ENCODE results near the gene ZER1.

ZER1 gene

DNA sequence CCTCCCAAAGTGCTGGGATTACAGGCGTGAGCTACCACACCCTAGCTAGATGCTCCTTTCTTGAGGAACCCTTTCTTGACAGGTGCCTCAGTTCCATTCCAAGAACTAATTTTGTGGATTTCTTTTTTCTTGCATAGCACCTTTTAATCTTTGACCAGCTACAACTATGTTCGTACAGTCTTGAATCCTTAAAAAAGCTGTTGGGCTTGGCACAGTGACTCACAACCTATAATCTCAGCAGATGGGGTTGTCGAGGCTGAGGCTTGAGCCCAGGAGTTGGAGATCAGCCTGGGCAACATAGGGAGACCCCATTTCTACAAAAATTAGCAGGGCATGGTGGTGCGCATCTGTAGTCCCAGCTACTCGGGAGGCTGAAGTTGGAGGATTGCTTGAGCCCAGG, 1.3 kb upstream of the ZER1 start:
- no peak overlapping the region for H3K4me3 ChIP-seq (ENCODE audit: low read length)
- no peak for TF ChIP-seq ZNF274 (IDR thresholded peaks at IDR 0.05; ENCODE audit: low read depth, low read length)

DNA sequence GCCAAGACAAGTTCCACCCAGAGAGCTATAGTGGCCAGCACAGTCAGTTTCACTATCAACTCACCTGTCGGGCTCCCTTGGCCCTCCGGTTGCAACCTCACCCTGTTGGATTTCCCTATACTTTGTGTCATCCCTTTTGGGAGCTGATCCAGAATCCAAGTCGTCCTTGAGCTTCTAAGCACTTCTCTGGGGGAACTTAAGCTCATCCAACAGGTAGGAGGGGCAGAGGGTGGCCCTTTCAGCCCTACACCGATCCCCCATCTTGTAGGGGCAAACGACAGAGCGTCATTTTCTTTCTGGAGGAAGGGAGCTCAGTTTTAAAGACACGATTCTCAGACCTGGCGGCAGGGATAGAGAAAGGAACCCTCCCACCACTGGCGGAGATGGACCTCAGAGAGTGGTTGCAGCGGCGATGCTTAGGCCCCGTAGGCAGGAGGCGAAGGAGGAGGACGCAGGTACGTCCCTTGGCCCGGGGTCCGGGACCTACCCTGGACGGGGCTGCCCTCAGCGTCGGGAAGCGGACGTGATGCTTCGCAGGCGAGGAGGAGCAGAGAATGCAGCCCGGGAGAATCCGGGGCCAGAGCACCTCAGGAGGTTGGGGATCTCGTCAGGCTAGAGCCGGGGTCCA, 519 bp downstream of the ZER1 start:
- TF ChIP-seq ZNF274 (IDR thresholded peaks at IDR 0.05; ENCODE audit: low read depth, low read length): no peak
- peak overlapping the region; percentile 90 for H3K4me3 ChIP-seq (ENCODE audit: low read length)

DNA sequence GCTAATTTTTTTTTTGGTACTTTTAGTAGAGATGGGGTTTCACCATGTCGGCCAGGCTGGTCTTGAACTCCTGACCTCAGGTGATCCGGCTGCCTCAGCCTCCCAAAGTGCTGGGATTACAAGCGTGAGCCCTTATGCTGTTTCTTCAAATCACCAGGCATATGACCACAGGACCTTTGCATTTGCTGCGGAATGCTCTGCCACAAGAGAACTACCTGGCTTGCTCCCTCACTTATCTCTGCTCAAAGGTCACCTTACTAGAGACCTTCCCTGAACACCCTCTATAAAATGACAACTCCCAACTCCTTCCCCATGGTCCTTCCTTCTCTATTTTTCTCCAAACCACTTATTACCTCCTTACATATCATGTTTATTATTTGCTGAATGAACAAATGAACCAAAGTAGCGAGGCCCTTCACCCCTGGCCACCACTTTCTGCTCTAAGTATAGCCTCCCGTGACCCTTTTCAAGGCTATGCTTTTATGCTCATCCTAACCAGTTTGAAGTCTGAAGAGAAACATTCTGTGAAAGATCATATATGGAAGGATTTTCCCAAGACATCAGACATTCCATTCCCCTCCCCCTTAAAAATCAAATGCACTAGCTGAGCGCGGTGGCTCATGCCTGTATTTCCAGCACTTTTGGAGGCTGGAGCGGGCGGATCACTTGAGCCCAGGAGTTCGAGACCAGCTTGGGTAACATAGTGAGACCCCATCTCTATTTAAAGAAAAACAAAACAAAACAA, 1.3 kb downstream of the ZER1 start:
- TF ChIP-seq ZNF274 (IDR thresholded peaks at IDR 0.05; ENCODE audit: low read depth, low read length): no peak
- H3K4me3 ChIP-seq (ENCODE audit: low read length): peak overlapping the region; percentile 90

DNA sequence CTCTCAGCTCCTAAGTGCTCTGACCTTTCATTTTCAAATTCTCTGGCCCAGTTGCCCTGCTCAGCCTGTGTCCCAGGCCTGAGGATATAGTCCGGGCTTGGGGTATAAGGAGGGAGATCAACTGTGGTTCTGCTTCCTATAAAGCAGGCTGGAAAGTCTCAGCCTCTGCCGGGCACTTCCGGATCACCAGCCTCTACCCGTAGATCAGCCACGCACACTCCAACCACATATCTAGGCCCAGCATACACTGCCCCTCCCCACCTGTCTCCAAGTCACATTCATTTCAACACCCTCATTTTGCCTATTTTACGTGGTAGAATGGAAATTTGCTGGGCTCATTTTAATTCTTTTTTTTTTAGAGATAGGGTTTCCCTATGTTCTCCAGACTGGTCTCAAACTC, 3.1 kb downstream of the ZER1 start:
- TF ChIP-seq ZNF274 (IDR thresholded peaks at IDR 0.05; ENCODE audit: low read depth, low read length): no peak
- no peak overlapping the region for H3K4me3 ChIP-seq (ENCODE audit: low read length)

DNA sequence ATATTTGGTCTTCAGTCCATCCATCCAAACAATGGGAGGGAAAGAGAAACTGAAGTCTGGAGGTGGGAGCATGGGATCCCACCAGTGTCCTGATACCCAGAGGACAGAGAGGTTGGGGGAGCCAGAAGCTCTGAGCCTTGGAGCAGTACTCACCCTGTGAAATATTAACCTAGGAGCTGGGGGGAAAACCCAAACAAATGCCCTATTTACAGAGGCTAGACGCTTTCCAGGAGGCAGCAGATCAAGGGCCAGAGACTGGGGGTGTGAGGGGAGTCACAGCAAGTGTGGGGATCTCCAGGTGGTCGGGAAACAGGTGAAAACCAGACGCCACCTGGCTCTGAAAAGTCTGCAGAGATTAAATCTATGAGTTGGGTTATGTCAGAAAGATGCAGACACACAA, 6.2 kb downstream of the ZER1 start:
- TF ChIP-seq ZNF274 (IDR thresholded peaks at IDR 0.05; ENCODE audit: low read depth, low read length): no peak
- H3K4me3 ChIP-seq (ENCODE audit: low read length): no peak overlapping the region

DNA sequence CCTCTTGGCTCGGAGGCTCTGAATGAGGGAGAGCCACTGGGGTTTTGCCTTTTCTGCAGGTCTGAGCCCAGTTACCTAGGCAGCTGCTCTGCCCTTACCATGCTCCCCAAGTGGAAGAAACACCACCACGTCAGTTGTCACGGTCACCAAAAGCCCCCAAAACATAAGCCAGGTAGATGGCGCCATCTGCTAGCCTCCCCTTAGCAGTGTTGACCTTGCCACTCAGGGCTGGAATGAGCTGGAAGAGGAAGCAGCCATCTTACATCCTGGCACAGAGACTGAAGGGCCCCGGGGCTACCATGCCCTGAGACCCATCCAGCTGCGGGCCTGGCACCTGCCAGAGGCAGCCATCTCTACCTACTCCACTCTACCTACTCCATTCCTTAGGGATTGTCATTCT, 7.4 kb downstream of the ZER1 start:
- H3K4me3 ChIP-seq (ENCODE audit: low read length): no peak overlapping the region
- no peak for TF ChIP-seq ZNF274 (IDR thresholded peaks at IDR 0.05; ENCODE audit: low read depth, low read length)

DNA sequence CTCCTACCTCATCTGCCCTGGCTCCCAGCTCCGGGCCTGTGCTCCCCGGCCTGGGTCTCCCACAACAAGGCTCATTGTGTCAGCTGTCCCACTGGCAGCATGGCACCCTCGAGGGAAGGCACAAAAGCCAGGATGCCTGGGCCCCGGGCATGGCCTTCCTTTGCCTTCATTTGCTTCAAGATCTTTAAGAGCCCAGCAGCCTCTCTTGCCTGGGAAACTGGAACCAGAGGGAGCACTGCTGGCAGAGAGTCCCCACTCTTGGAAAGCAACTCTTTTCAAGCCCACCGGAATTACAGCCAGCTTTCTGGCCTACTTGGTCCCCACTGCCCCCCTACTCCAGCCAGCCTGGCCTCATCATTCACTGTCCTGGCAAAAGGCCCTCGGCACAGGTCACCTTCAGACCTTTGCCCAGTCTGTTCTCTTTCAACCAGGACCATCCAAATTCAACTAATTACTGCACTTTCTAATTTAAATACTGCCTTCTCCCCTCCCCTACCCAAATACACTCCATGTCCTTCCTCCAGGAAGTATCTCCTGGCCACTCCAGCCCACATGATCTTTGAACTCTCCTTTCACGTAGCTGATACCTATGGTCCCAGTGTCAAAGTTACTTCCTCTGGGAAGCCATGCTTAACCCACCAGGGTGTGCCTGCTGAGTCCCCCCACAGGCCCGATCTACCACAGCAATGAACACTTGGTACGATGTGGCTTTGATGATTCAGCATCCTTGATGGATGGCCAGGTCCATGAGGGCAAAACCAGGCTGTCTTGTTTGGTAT, 8.9 kb downstream of the ZER1 start:
- H3K4me3 ChIP-seq (ENCODE audit: low read length): no peak overlapping the region
- no peak for TF ChIP-seq ZNF274 (IDR thresholded peaks at IDR 0.05; ENCODE audit: low read depth, low read length)

DNA sequence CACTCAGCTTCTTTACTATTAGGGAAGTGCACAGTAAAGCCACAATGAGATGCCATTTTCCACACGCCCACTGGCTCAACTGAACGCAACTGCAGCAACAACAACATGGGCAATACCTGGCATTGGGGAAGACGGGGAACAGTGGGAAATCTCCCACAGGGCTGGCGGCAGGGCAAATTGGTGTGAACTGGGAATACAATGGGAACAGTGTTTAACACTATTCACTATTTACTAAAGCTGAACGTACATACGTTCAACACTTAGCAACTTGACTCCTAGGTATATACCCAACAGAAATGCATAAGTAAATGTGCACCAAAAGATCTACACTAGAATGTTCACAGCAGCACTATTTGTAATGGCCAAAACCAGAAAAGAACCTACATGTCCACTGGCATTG, 14.1 kb downstream of the ZER1 start:
- H3K4me3 ChIP-seq (ENCODE audit: low read length): no peak overlapping the region

DNA sequence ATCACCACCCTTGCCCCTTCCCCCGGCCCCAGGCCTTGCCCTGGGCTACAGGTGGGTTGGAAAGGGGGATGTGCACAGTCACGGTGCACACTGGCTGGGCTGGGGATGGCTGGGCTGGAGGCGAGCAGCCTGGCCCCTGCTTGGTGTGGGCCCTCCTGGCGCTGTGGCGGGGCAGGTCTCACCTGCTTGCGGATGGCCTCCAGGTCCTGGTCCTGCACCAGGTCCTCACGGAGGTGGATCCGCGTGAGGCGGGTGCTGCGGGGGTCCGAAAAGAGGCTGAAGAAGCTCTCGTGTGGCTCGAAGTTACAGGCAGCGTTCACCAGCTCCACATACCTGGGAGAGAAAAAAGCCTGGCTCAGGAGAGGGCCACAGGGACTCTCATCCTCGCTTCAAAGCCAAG, 18.1 kb downstream of the ZER1 start:
- H3K4me3 ChIP-seq (ENCODE audit: low read length): no peak overlapping the region
- no peak for TF ChIP-seq ZNF274 (IDR thresholded peaks at IDR 0.05; ENCODE audit: low read depth, low read length)

More for the DNA sequence above, 14.1 kb downstream of the ZER1 start:
- no peak for TF ChIP-seq ZNF274 (IDR thresholded peaks at IDR 0.05; ENCODE audit: low read depth, low read length)

DNA sequence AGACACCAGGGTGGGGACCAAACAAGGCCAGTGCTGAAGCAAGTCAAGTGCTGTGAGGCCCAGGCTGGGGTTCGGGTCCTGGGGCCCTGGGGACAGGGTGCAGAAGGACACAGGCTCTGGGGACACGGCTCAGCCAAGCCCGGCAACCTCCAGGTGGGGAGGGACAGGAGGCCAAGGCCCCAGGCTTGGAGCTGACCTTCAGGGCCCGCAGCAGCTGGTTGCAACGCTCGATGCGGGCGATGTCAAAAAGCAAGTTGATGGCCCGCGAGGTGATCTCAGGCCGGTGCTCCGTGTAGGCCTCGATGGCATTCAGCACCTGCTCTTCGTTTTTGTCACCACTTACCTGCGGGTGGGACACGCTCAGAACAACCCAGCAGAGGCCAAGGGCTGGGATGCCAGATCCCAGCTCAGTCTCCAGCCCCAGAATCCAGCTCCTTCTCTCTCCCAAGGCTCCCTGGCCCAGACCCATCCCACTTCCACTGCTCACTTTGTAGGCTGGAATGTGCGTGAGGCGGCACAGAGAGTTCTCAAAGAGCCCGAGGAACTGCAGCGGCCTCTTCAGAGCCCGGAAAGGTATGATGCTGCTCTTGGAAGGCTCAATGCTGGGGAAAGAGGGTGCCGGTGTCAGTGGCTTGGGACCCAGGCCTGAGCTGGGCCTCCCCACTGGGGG, 20.7 kb downstream of the ZER1 start:
- no peak for TF ChIP-seq ZNF274 (IDR thresholded peaks at IDR 0.05; ENCODE audit: low read depth, low read length)
- no peak overlapping the region for H3K4me3 ChIP-seq (ENCODE audit: low read length)

DNA sequence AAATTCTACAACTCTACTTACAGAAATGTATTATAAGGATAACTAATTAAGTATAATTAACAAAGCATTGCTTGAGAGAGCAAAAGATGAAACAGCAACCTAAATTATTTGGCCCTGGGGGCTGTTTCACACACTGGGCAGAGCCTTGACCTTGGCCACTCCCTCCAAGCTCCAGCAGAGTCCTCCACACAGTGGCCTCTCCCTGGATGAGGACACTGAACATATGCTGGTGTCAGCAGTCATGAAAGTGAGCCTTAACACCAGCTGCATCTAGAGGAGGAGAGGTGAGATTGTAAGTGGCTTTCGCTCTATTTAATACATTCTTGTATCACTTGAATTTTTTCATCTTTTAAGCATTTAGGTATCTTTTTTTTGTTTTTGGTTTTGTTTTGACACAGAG, 24.5 kb downstream of the ZER1 start:
- no peak for TF ChIP-seq ZNF274 (IDR thresholded peaks at IDR 0.05; ENCODE audit: low read depth, low read length)
- H3K4me3 ChIP-seq (ENCODE audit: low read length): no peak overlapping the region

DNA sequence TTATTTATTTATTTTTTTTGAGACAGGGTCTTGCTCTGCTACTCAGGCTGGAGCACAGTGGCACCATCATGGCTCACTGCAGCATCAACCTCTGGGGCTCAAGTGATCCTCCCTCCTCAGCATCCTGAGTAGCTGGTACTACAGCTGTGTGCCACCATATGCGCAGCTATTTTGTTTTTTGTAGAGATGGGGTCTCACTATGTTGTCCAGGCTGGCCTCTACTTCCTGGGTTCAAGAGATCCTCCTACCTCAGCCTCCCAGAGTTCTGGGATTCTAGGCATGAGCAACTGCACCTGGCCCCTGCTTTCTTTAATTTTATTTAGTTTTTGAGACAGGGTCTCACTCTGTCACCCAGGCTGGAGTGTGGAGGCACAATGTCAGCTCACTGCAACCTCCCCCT, 28.3 kb downstream of the ZER1 start:
- TF ChIP-seq ZNF274 (IDR thresholded peaks at IDR 0.05; ENCODE audit: low read depth, low read length): no peak
- H3K4me3 ChIP-seq (ENCODE audit: low read length): no peak overlapping the region

DNA sequence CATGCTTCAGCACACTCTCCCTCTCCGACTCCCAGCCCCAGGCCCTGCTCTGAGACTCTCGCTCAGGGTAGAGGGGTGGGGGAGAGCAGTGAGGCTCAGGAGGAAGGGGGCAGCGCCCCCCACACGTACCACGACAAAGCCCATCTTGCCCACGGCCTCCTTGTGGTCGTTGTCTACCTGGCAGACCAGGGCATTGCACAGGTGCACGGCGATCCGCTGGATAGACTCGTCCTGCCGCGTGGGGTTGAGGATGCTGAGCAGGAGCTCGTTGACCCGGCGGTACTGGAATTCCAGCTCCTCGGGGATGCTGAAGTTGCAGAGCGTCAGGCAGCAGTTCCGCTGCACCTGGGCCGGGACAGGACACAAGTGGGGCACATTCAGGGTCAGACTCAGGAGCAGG, 29.3 kb downstream of the ZER1 start:
- no peak for TF ChIP-seq ZNF274 (IDR thresholded peaks at IDR 0.05; ENCODE audit: low read depth, low read length)
- no peak overlapping the region for H3K4me3 ChIP-seq (ENCODE audit: low read length)

DNA sequence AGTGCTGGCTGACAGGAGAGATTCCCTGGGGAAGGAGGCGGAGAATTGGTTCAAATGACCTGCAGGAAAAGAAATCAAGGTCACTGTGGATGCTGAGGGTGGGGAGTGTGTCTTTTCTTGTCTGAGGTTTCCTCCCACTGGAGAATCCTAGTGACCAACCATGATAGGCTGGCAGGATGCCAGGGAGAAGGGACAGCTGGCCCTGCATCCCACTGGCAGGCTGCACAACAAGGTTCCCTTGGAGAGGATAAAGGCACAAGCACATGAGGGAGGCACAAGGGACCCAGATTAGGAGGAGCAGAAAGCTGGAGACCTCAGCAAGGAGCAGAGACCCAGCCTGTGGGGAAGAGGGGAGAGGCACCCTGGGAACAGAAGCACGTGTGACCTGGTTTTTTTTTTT, 36.4 kb downstream of the ZER1 start:
- no peak overlapping the region for H3K4me3 ChIP-seq (ENCODE audit: low read length)
- no peak for TF ChIP-seq ZNF274 (IDR thresholded peaks at IDR 0.05; ENCODE audit: low read depth, low read length)
